ENCODE measurements around the gene KCNIP2. TPM values are rescaled to one million over a fixed set of nuclear protein-coding genes. Genes with fewer than 3 reads are reported as not detected.

KCNIP2 gene
- total and polyA plus RNA-seq, 2 donors from 2014 or later: 0.67 to 3.4 TPM

GRCh38 chr10:101779544-101780186 is 63.9 kb downstream of the KCNIP2 start:
- Histone ChIP-seq H3K27me3 (ENCODE audit: control insufficient read depth, insufficient read depth, low read length) (peaks cover 21% of the 10 kb centered on the region), H3K9me3 (ENCODE audit: control insufficient read depth in 2 of 3, insufficient read depth in 1 of 3, low read length in 3 of 3) (no peaks in the 10 kb centered on the region), H3K4me1 (ENCODE audit: control insufficient read depth in 2 of 3, insufficient read depth in 2 of 3, low read depth in 1 of 3, low read length in 3 of 3) (peaks cover 0 to 34% (median 4%) of the 10 kb centered on the region in 3 donors), H3K9ac (ENCODE audit: low read length in 3 of 3) (peak overlapping the region in 1 of 3 donors; percentile 35), H3K4me3 (ENCODE audit: low read length in 3 of 3) (peak overlapping the region; percentile 11 to 56 (median 53)), H3K36me3 (ENCODE audit: control insufficient read depth in 2 of 3, insufficient read depth in 3 of 3, low read length in 3 of 3) (peaks cover 0 to 2% (median 0%) of the 10 kb centered on the region in 3 donors), H3K27ac (ENCODE audit: low read depth in 2 of 2, low read length in 2 of 2) (no peak overlapping the region)
- DNase-seq (peak; percentile 84 to 89 (median 87)), FAIRE-seq (no peak)
- intact Hi-C loops (cut with DNase I): loop anchor here (10.0 kb wide), 1 partner anchor 175 kb away; no protein-coding TSS in a partner anchor
- peak; percentile 79 for TF ChIP-seq CTCF (IDR thresholded peaks at IDR 0.05; ENCODE audit: borderline replicate concordance, extremely low read depth, insufficient read depth)

- no peak overlapping the region for H3K27ac ChIP-seq (ENCODE audit: low read depth in 2 of 2, low read length in 2 of 2)
- TF ChIP-seq CTCF (IDR thresholded peaks at IDR 0.05; ENCODE audit: borderline replicate concordance, extremely low read depth, insufficient read depth): no peak
- H3K36me3 ChIP-seq (ENCODE audit: control insufficient read depth in 2 of 3, insufficient read depth in 3 of 3, low read length in 3 of 3): no peaks in the 10 kb centered on the region
- H3K4me3 ChIP-seq (ENCODE audit: low read length in 3 of 3): peak overlapping the region in 2 of 3 donors; percentile 28 to 53
- H3K9ac ChIP-seq (ENCODE audit: low read length in 3 of 3): no peak overlapping the region
- intact Hi-C loops (cut with DNase I): loop anchor here (10.0 kb wide), 1 partner anchor 174 kb away; no protein-coding TSS in a partner anchor
- no peaks in the 10 kb centered on the region for H3K9me3 ChIP-seq (ENCODE audit: control insufficient read depth in 2 of 3, insufficient read depth in 1 of 3, low read length in 3 of 3)
- H3K27me3 ChIP-seq (ENCODE audit: control insufficient read depth, insufficient read depth, low read length): peaks cover 23% of the 10 kb centered on the region
- DNase-seq (peak; percentile 68 to 74 (median 70)), FAIRE-seq (no peak)
- peaks cover 0 to 32% (median 4%) of the 10 kb centered on the region in 3 donors for H3K4me1 ChIP-seq (ENCODE audit: control insufficient read depth in 2 of 3, insufficient read depth in 2 of 3, low read depth in 1 of 3, low read length in 3 of 3)
Measured at GRCh38 chr10:101778781-101779543, 64.6 kb downstream of the KCNIP2 start.

GRCh38 chr10:101778151-101778780 is 65.3 kb downstream of the KCNIP2 start:
- no peaks in the 10 kb centered on the region for H3K9me3 ChIP-seq (ENCODE audit: control insufficient read depth in 2 of 3, insufficient read depth in 1 of 3, low read length in 3 of 3)
- FAIRE-seq (no peak), DNase-seq (peak in 2 of 5 donors; percentile 47 to 72)
- H3K4me3 ChIP-seq (ENCODE audit: low read length in 3 of 3): no peak overlapping the region
- no peak for TF ChIP-seq CTCF (IDR thresholded peaks at IDR 0.05; ENCODE audit: borderline replicate concordance, extremely low read depth, insufficient read depth)
- H3K4me1 ChIP-seq (ENCODE audit: control insufficient read depth in 2 of 3, insufficient read depth in 2 of 3, low read depth in 1 of 3, low read length in 3 of 3): peaks cover 0 to 26% (median 4%) of the 10 kb centered on the region in 3 donors
- intact Hi-C loops (cut with DNase I): loop anchor here (10.0 kb wide), 1 partner anchor 173 kb away; no protein-coding TSS in a partner anchor
- no peaks in the 10 kb centered on the region for H3K36me3 ChIP-seq (ENCODE audit: control insufficient read depth in 2 of 3, insufficient read depth in 3 of 3, low read length in 3 of 3)
- peaks cover 26% of the 10 kb centered on the region for H3K27me3 ChIP-seq (ENCODE audit: control insufficient read depth, insufficient read depth, low read length)
- no peak overlapping the region for H3K27ac ChIP-seq (ENCODE audit: low read depth in 2 of 2, low read length in 2 of 2)
- no peak overlapping the region for H3K9ac ChIP-seq (ENCODE audit: low read length in 3 of 3)

All from kidney (tissue), 14 donors.